ENCODE measurements around the gene CDH2.

DNA sequence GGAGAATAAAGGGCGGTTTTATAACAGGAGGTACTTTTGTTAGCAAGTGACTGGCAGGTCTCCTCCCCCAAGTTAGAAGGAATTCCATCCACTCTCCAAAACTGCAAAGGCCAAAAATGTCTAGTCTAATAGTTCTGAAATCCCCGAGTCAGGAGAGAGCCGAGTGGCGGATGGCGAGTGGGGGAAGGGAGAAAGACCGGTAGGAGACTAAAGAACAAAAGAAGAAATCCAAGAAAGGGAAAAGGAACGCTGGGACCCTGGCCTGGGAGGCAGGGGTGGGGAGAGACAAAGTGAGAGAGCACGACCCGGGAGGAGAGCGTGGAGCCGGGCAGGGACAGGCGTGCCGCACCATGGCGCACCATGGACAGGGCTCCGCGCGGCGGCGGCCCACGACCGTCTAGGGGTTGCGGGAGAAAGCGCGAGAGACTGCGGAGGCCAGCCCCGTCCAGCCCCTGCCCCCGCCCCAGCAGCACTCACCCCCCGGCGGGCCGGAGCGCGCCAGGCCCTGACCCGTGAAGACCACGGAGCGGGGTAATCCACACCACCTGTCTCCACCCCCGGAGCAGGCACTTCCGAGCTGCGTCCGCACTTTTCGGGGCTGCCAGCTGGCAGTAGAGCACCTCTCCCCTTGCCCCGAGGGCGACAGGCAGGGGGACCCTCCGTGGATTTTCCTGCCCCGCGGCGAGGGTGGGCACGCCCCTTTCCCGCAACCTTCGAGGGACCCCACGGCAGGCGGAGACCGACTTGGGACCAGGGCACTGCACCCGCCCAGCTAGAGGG, 1.6 kb downstream of the CDH2 start:
- TF ChIP-seq, protein P1, sequence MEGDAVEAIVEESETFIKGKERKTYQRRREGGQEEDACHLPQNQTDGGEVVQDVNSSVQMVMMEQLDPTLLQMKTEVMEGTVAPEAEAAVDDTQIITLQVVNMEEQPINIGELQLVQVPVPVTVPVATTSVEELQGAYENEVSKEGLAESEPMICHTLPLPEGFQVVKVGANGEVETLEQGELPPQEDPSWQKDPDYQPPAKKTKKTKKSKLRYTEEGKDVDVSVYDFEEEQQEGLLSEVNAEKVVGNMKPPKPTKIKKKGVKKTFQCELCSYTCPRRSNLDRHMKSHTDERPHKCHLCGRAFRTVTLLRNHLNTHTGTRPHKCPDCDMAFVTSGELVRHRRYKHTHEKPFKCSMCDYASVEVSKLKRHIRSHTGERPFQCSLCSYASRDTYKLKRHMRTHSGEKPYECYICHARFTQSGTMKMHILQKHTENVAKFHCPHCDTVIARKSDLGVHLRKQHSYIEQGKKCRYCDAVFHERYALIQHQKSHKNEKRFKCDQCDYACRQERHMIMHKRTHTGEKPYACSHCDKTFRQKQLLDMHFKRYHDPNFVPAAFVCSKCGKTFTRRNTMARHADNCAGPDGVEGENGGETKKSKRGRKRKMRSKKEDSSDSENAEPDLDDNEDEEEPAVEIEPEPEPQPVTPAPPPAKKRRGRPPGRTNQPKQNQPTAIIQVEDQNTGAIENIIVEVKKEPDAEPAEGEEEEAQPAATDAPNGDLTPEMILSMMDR (IDR thresholded peaks at IDR 0.05): no peak
- TF ChIP-seq POLR2A (IDR thresholded peaks at IDR 0.05): no peak
- TF ChIP-seq POLR2AphosphoS5 (IDR thresholded peaks at IDR 0.05; ENCODE audit: insufficient read depth in 1 of 2, low read depth in 1 of 2): no peak
